Kidney (tissue), 14 donors: Measurements from ENCODE around the gene IGFBP5. TPM values are rescaled to one million over a fixed set of nuclear protein-coding genes. Genes with fewer than 3 reads are reported as not detected.

Source experiments
- DNase-seq, 5 donors: peaks; one replicate each; pipeline ENCODE4 v3.0.0-alpha.2; 2013 to 2020
- FAIRE-seq: peaks from 2 replicates; lab custom pipeline; 2012; peaks lifted over from hg19 to GRCh38; lab: Jason Lieb, UNC
- H3K27ac ChIP-seq, 2 donors: one replicate each; pipeline ENCODE4 v1.7.0; 2013; ENCODE audit warnings: low read depth in 2 of 2, low read length in 2 of 2, inconsistent platforms in 1 of 2
- H3K27me3 ChIP-seq: one replicate; pipeline ENCODE4 v1.7.1; 2013; ENCODE audit warnings: low read length, inconsistent platforms; ENCODE audit not compliant: control insufficient read depth, insufficient read depth
- H3K36me3 ChIP-seq, 3 donors: one replicate each; pipeline versions ENCODE4 v1.7.0 to v1.7.1; 2013; ENCODE audit warnings: low read length in 3 of 3, control low read depth in 1 of 3, inconsistent platforms in 1 of 3; ENCODE audit not compliant: insufficient read depth in 3 of 3, control insufficient read depth in 2 of 3
- H3K4me1 ChIP-seq, 3 donors: one replicate each; pipeline versions ENCODE4 v1.7.0 to v1.7.1; 2013; ENCODE audit warnings: low read length in 3 of 3, inconsistent platforms in 1 of 3, low read depth in 1 of 3; ENCODE audit not compliant: control insufficient read depth in 2 of 3, insufficient read depth in 2 of 3
- H3K4me3 ChIP-seq, 3 donors: one replicate each; pipeline versions ENCODE4 v1.7.0 to v1.8.1; 2013; ENCODE audit warnings: low read length in 3 of 3, control low read depth in 1 of 3, inconsistent platforms in 1 of 3
- H3K9ac ChIP-seq, 3 donors: one replicate each; pipeline versions ENCODE4 v1.7.0 to v1.7.1; 2013; ENCODE audit warnings: low read length in 3 of 3, control low read depth in 1 of 3, inconsistent platforms in 1 of 3
- H3K9me3 ChIP-seq, 3 donors: one replicate each; pipeline versions ENCODE4 v1.7.0 to v1.7.1; 2013; ENCODE audit warnings: low read length in 3 of 3, control low read depth in 1 of 3, inconsistent platforms in 1 of 3; ENCODE audit not compliant: control insufficient read depth in 2 of 3, insufficient read depth in 1 of 3
- CTCF ChIP-seq: IDR thresholded peaks from 3 replicates; pipeline ENCODE4 v1.5.1; 2012; ENCODE audit warnings: mild to moderate bottlenecking, moderate library complexity, borderline replicate concordance; ENCODE audit not compliant: insufficient read depth; ENCODE audit errors: extremely low read depth
- intact Hi-C: fragments of 100-400 bp; cut with DNase I; formaldehyde crosslinking; loops from one replicate; pipeline ENCODE4 v1.11.1; 2022
- polyA plus RNA-seq: library from polyadenylated mRNA; stranded (reverse); fragments of 350-450 nt; fragmentation: Illumina TruSeq; extraction: RNeasy Lipid Tissue Mini Kit (QIAGEN cat#74804); gene quantifications from one replicate; pipeline ENCODE4 v1.2.3, GENCODE V29; 2014; ENCODE audit warnings: low read depth, low replicate concordance; ENCODE audit not compliant: insufficient read depth
- total RNA-seq: library from RNA; stranded (reverse); fragmentation: NEBNext Ultra II Directional; extraction: Animal tissue kit (Norgen Biotek cat#: 25700); gene quantifications from one replicate; pipeline ENCODE4 v1.2.1, GENCODE V29; 2021
- donor health status: control.
- donor health status: control.
- donor health status: control.
- donor health status: control.
- donor health status: control.
- donor health status: DM: yes; HTN: yes; CAD: no.
- donor health status: Normal renal cell carcinoma (clear cell type).

The IGFBP5 gene
- total and polyA plus RNA-seq, 2 donors from 2014 or later, result 362 to 572 TPM

- no peak overlapping the region for H3K27ac ChIP-seq
- no peaks in the 10 kb centered on the region for H3K9me3 ChIP-seq
- no peak overlapping the region for H3K9ac ChIP-seq
- H3K4me3 ChIP-seq, result no peak overlapping the region
- H3K4me1 ChIP-seq, result peaks cover 0 to 6% (median 3%) of the 10 kb centered on the region in 3 donors
- FAIRE-seq (no peak), DNase-seq (peak in 2 of 5 donors; percentile 49 to 56)
- TF ChIP-seq CTCF, result no peak
- intact Hi-C loops, result no loop called here
- H3K36me3 ChIP-seq, result no peaks in the 10 kb centered on the region
- H3K27me3 ChIP-seq, result no peaks in the 10 kb centered on the region
These were observed 44.6 kb downstream of the IGFBP5 start for GRCh38 chr2:216650626-216651257.

- Histone ChIP-seq H3K27ac (no peak overlapping the region), H3K9me3 (no peaks in the 10 kb centered on the region), H3K36me3 (no peaks in the 10 kb centered on the region), H3K27me3 (no peaks in the 10 kb centered on the region), H3K9ac (no peak overlapping the region), H3K4me3 (no peak overlapping the region), H3K4me1 (peaks cover 0 to 6% (median 3%) of the 10 kb centered on the region in 3 donors)
- peak in 1 of 5 donors; percentile 35 for DNase-seq
- intact Hi-C loops, result no loop called here
- no peak for TF ChIP-seq CTCF
- no peak for FAIRE-seq
These were observed 45.8 kb downstream of the IGFBP5 start for GRCh38 chr2:216649574-216649973.

GRCh38 chr2:216648105-216648504 lies 47.2 kb downstream of the IGFBP5 start:
- no peak for TF ChIP-seq CTCF
- no peak overlapping the region for H3K9ac ChIP-seq
- no peak overlapping the region for H3K27ac ChIP-seq
- no peaks in the 10 kb centered on the region for H3K27me3 ChIP-seq
- intact Hi-C loops, result no loop called here
- H3K36me3 ChIP-seq, result no peaks in the 10 kb centered on the region
- DNase-seq (no peak), FAIRE-seq (no peak)
- H3K4me1 ChIP-seq, result peaks cover 0 to 3% (median 0%) of the 10 kb centered on the region in 3 donors
- H3K4me3 ChIP-seq, result no peak overlapping the region
- no peaks in the 10 kb centered on the region for H3K9me3 ChIP-seq

- no peak for TF ChIP-seq CTCF
- H3K4me3 ChIP-seq, result no peak overlapping the region
- no peak for DNase-seq
- intact Hi-C loops, result no loop called here
- no peak overlapping the region for H3K9ac ChIP-seq
- H3K27me3 ChIP-seq, result no peaks in the 10 kb centered on the region
- H3K27ac ChIP-seq, result no peak overlapping the region
- FAIRE-seq, result no peak
- H3K4me1 ChIP-seq, result peaks cover 0 to 3% (median 0%) of the 10 kb centered on the region in 3 donors
- H3K36me3 ChIP-seq, result no peaks in the 10 kb centered on the region
- no peaks in the 10 kb centered on the region for H3K9me3 ChIP-seq
These were observed 49.2 kb downstream of the IGFBP5 start for GRCh38 chr2:216646116-216646515.
